NCI-H1417 treated with DMSO at 0.1 percent for 48 hours (cell line): ENCODE data around the gene ZNF689.

ENCODE experiments used
- DNase-seq: peaks from one replicate; lab custom pipeline; 2025; lab: John Stamatoyannopoulos, UW

The ZNF689 gene

GRCh38 chr16:30562021-30562420, 48.2 kb downstream of the ZNF689 start:
- no peak for DNase-seq

DNA sequence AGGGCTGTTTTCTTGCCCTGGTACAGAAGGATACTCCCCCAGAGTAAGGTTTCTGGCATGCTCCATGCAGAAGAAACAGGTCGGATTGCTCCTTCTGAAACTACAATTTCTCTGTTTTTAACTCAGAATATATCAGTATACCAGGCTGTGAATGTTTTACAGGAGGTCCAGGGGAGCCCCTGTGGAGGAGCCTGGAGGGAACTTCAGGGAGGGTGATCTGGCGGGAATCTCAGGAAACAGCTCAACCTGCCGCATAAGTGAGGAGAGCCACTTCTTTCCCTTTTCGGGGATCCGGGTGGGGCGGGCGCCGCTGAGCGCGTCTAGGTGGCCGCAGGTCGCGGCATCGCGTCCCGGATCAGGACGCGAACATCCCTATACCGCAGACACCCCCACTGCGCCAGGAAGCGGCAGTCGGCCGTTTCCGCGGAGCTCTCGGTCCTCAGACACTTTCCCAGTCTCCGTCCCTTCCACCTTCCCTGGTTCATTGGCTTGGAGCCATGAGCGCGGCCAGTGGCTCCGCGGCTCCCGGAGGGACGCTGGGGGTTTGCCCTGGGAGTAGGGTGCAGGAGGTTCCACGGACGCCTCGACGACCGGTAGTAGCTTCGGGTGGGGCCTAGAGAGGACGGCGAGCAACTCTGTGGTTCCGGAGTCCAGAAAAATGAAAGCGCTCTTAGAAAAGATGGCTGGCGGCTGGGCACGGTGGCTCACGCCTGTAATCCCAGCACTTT, 48.9 kb downstream of the ZNF689 start:
- DNase-seq = no peak

DNA sequence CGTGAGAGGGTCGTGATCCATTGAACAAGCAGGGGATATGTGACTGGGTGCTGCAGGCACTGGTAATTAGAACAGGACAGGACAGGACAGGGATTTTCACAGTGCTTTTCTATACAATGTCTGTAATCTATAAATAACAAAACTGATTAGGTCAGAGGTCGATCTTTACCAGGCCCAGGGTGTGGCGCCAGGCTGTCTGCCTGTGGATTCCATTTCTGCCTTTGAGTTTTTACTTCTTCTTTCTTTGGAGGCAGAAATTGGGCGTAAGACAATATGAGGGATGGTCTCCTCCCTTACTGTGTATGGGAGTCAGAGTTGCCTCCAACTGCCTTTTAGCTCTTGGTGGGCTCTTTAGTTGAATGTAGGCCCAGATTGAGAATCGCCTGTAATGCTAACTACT, 50.5 kb downstream of the ZNF689 start:
- no peak for DNase-seq

GRCh38 chr16:30558789-30559377, 51.3 kb downstream of the ZNF689 start:
- no peak for DNase-seq

GRCh38 chr16:30557957-30558788, 52.0 kb downstream of the ZNF689 start, which contains the start of gene ZNF764:
ZNF764 (minus strand) TSS chr16:30558374; CDS start chr16:30558182, 192 bp downstream.
- DNase-seq = peak; percentile 92

DNA sequence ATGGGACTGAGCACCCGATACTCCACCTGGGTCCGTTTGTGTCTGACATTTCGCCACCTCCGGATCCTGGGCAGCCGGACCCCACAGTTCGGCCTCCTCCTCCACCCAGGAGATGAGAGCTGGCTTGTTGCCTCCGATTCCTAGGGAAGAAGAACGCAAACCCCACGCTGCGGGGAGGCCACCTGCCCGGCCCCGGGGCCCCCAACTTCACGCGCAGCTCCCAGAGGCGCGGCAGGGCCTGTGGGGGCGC, 52.6 kb downstream of the ZNF689 start:
- DNase-seq = no peak

DNA sequence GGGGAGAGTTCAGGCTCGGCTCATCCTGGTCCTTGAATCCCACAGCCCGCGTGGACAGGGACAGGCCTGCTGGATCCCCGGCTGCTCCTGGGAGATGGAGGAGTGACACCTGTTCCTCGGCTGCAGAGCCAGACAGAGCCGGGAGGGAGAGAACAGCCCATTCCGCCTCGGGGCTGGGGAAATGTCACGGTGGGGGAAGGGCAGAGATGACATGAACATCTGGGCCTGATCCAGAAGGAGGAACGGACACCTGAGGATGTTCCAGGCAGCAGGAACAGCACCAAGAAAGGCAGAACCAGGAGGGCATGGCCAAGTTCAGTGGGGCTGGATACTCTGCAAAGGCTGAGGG, 54.1 kb downstream of the ZNF689 start:
- no peak for DNase-seq

DNA sequence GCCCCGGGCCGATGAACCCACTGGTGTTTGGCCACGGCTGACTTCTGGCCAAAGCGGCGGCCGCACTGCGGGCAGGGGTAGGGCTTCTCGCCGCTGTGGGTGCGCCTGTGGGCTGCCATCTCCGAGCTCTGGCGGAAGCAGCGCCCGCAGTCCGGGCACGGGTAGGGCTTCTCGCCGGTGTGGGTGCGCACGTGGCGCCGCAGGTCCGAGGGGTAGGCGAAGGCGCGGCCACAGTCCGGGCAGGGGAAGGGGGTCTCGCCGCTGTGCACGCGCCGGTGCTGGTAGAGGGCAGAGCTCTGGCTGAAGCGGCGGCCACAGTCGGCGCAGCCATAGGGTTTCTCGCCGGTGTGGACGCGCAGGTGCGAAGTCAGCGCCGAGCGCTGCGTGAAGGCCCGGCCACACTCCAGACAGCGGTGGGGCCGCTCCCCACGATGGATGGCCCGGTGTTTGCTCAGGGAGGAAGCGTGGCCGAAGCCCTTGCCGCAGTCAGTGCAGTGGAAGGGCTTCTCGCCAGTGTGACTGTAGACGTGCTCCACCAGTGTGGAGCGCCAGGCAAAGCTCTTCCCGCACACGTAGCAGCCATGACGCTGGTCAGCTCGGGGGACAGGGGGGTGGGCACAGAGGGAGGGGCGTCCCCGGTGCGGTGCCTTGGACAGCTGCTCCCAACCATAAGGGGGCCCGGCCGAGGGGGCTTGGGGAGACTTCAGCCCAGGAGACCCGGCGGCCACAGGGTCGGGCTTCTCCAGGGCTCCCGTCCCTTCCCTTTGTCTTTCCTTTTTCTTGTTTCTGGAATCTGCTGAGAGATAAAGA, 54.7 kb downstream of the ZNF689 start:
- no peak for DNase-seq

- no peak for DNase-seq
Observed at GRCh38 chr16:30554557-30555314, 55.5 kb downstream of the ZNF689 start.

DNA sequence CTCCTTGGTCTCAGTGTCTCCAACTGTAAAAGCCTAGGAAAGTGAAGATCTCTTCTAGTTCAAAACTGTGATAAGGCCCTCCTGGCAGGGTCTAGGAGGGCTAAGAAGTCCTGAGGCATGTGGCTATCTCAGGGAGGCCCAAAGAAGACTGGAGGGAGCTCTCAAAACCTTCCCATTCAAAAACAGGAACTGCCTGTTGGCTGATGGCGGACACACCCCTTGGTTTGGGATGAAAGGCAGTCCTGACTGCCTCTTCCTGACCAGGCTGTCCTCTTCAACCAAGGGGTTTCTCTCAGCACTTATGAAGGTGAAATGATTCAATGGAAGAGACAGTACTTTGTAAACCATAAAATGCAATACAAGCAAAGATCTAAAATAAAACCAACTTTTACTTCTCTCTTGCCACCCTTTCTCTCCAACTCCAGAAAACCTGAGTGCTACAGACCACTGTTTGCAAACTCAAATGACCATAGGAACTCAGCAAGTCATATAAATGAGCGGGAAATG, 56.7 kb downstream of the ZNF689 start:
- DNase-seq = no peak

DNA sequence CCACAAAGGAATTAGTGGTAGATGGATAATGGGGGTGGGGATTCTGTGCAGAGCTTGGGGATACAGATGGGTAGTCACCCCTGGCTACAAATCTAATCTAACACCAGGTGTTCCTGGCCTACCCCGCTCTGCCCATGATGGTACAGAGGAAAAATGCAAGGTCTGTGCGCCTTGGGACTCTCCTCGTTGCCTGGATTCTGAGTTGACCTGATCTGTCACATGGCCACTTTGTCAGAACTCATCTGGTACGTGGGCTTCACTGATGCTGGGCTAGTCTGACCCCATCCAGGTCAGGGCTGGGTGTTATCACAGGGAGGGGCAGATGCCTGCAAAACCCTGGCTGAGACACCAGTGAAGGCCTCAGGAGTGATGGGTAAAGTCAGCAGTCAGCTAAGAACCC, 57.2 kb downstream of the ZNF689 start:
- no peak for DNase-seq
